ENCODE results near the gene ATP2A1. TPM values are rescaled to one million over a fixed set of nuclear protein-coding genes. Genes with fewer than 3 reads are reported as not detected.

ATP2A1 gene
- total and polyA plus RNA-seq, 2 experiments from 2014 or later: 0.73 to 4.0 TPM

- peaks cover 70% of the 10 kb centered on the region for H3K36me3 Mint-ChIP-seq (ENCODE audit: low read depth)
These were observed 35.6 kb upstream of the ATP2A1 start for GRCh38 chr16:28842696-28843095.

More at GRCh38 chr16:28842696-28843095, 35.6 kb upstream of the ATP2A1 start:
- Histone ChIP-seq H3K4me2 (no peak overlapping the region), H3F3A (replicated peaks; ENCODE audit: low read depth) (peaks cover 31% of the 10 kb centered on the region), H3K4me1 (ENCODE audit: insufficient read depth) (peaks cover 9% of the 10 kb centered on the region; the same call in 1 of the 2 replicates), H3K27ac (ENCODE audit: low read depth) (no peak overlapping the region), H3K27me3 (ENCODE audit: insufficient read depth) (no peaks in the 10 kb centered on the region), H3K4me3 (no peak overlapping the region), H2AFZ (no peak overlapping the region), H4K20me1 (replicated peaks; ENCODE audit: insufficient read depth) (peaks cover 13% of the 10 kb centered on the region), H3K9me2 (ENCODE audit: insufficient read depth) (no peaks in the 10 kb centered on the region), H3K36me3 (ENCODE audit: insufficient read depth) (peaks cover 23% of the 10 kb centered on the region), H3K79me2 (replicated peaks; ENCODE audit: insufficient read depth) (peaks cover 15% of the 10 kb centered on the region)
- TF ChIP-seq ZNF331 (CRISPR knock-in tag; IDR thresholded peaks at IDR 0.05; ENCODE audit: low read depth) (no peak), REST (IDR thresholded peaks at IDR 0.05; ENCODE audit: unreplicated experiment) (no peak), STAT1 (IDR thresholded peaks at IDR 0.05; ENCODE audit: unreplicated experiment) (no peak), EZH2 (IDR thresholded peaks at IDR 0.05; ENCODE audit: low read depth, unreplicated experiment) (no peak), EZH2phosphoT487 (IDR thresholded peaks at IDR 0.05; ENCODE audit: unreplicated experiment) (no peak), POLR2AphosphoS5 (IDR thresholded peaks at IDR 0.05; ENCODE audit: low read depth) (no peak), CREB1 (CRISPR knock-in tag; IDR thresholded peaks at IDR 0.05; ENCODE audit: low read depth) (no peak), JUNB (IDR thresholded peaks at IDR 0.05; ENCODE audit: unreplicated experiment) (no peak), ZNF114 (CRISPR knock-in tag; IDR thresholded peaks at IDR 0.05) (no peak), NANOG (IDR thresholded peaks at IDR 0.05; ENCODE audit: borderline replicate concordance) (no peak)
- TF ChIP-seq, protein P1, sequence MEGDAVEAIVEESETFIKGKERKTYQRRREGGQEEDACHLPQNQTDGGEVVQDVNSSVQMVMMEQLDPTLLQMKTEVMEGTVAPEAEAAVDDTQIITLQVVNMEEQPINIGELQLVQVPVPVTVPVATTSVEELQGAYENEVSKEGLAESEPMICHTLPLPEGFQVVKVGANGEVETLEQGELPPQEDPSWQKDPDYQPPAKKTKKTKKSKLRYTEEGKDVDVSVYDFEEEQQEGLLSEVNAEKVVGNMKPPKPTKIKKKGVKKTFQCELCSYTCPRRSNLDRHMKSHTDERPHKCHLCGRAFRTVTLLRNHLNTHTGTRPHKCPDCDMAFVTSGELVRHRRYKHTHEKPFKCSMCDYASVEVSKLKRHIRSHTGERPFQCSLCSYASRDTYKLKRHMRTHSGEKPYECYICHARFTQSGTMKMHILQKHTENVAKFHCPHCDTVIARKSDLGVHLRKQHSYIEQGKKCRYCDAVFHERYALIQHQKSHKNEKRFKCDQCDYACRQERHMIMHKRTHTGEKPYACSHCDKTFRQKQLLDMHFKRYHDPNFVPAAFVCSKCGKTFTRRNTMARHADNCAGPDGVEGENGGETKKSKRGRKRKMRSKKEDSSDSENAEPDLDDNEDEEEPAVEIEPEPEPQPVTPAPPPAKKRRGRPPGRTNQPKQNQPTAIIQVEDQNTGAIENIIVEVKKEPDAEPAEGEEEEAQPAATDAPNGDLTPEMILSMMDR (conservative IDR thresholded peaks at IDR 0.05; ENCODE audit: low read depth in 2 of 2): no peak
- TF ChIP-seq, protein P2, sequence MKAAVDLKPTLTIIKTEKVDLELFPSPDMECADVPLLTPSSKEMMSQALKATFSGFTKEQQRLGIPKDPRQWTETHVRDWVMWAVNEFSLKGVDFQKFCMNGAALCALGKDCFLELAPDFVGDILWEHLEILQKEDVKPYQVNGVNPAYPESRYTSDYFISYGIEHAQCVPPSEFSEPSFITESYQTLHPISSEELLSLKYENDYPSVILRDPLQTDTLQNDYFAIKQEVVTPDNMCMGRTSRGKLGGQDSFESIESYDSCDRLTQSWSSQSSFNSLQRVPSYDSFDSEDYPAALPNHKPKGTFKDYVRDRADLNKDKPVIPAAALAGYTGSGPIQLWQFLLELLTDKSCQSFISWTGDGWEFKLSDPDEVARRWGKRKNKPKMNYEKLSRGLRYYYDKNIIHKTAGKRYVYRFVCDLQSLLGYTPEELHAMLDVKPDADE (IDR thresholded peaks at IDR 0.05): no peak
- TF ChIP-seq, protein P3, sequence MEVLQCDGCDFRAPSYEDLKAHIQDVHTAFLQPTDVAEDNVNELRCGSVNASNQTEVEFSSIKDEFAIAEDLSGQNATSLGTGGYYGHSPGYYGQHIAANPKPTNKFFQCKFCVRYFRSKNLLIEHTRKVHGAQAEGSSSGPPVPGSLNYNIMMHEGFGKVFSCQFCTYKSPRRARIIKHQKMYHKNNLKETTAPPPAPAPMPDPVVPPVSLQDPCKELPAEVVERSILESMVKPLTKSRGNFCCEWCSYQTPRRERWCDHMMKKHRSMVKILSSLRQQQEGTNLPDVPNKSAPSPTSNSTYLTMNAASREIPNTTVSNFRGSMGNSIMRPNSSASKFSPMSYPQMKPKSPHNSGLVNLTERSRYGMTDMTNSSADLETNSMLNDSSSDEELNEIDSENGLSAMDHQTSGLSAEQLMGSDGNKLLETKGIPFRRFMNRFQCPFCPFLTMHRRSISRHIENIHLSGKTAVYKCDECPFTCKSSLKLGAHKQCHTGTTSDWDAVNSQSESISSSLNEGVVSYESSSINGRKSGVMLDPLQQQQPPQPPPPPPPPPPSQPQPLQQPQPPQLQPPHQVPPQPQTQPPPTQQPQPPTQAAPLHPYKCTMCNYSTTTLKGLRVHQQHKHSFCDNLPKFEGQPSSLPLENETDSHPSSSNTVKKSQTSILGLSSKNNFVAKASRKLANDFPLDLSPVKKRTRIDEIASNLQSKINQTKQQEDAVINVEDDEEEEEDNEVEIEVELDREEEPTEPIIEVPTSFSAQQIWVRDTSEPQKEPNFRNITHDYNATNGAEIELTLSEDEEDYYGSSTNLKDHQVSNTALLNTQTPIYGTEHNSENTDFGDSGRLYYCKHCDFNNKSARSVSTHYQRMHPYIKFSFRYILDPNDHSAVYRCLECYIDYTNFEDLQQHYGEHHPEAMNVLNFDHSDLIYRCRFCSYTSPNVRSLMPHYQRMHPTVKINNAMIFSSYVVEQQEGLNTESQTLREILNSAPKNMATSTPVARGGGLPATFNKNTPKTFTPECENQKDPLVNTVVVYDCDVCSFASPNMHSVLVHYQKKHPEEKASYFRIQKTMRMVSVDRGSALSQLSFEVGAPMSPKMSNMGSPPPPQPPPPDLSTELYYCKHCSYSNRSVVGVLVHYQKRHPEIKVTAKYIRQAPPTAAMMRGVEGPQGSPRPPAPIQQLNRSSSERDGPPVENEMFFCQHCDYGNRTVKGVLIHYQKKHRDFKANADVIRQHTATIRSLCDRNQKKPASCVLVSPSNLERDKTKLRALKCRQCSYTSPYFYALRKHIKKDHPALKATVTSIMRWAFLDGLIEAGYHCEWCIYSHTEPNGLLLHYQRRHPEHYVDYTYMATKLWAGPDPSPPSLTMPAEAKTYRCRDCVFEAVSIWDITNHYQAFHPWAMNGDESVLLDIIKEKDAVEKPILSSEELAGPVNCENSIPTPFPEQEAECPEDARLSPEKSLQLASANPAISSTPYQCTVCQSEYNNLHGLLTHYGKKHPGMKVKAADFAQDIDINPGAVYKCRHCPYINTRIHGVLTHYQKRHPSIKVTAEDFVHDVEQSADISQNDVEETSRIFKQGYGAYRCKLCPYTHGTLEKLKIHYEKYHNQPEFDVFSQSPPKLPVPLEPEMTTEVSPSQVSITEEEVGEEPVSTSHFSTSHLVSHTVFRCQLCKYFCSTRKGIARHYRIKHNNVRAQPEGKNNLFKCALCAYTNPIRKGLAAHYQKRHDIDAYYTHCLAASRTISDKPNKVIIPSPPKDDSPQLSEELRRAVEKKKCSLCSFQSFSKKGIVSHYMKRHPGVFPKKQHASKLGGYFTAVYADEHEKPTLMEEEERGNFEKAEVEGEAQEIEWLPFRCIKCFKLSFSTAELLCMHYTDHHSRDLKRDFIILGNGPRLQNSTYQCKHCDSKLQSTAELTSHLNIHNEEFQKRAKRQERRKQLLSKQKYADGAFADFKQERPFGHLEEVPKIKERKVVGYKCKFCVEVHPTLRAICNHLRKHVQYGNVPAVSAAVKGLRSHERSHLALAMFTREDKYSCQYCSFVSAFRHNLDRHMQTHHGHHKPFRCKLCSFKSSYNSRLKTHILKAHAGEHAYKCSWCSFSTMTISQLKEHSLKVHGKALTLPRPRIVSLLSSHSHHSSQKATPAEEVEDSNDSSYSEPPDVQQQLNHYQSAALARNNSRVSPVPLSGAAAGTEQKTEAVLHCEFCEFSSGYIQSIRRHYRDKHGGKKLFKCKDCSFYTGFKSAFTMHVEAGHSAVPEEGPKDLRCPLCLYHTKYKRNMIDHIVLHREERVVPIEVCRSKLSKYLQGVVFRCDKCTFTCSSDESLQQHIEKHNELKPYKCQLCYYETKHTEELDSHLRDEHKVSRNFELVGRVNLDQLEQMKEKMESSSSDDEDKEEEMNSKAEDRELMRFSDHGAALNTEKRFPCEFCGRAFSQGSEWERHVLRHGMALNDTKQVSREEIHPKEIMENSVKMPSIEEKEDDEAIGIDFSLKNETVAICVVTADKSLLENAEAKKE (CRISPR knock-in tag; IDR thresholded peaks at IDR 0.05): no peak
- DNase-seq (ENCODE audit: low spot score) (no peak), ATAC-seq (no peak)
- Mint-ChIP-seq H3K9me3 (peaks cover 3% of the 10 kb centered on the region; the same call in 2 of the 3 replicates), H3K4me3 (no peak overlapping the region), H3K27ac (no peak overlapping the region), H3K4me1 (peaks cover 10% of the 10 kb centered on the region; the same call in 2 of the 3 replicates), H3K27me3 (ENCODE audit: insufficient read depth, low read depth, poor library complexity) (peaks cover 24% of the 10 kb centered on the region)

All from GM23338 (cell line).